HG03039 (cell line): ENCODE results near the gene EMX1.

Experiments used
- ATAC-seq: cut with Tn5 transposase; IDR thresholded peaks from one replicate; pipeline ENCODE4 v1.9.1; 2021; ENCODE audit warnings: mild to moderate bottlenecking, moderate library complexity; ENCODE audit not compliant: unreplicated experiment

Gene EMX1

GRCh38 chr2:72924353-72925240 is 7.3 kb downstream of the EMX1 start:
- ATAC-seq, result no peak

- no peak for ATAC-seq
These were observed 8.1 kb downstream of the EMX1 start for GRCh38 chr2:72925328-72925943.

GRCh38 chr2:72926368-72926767 is 9.0 kb downstream of the EMX1 start:
- ATAC-seq, result no peak

DNA sequence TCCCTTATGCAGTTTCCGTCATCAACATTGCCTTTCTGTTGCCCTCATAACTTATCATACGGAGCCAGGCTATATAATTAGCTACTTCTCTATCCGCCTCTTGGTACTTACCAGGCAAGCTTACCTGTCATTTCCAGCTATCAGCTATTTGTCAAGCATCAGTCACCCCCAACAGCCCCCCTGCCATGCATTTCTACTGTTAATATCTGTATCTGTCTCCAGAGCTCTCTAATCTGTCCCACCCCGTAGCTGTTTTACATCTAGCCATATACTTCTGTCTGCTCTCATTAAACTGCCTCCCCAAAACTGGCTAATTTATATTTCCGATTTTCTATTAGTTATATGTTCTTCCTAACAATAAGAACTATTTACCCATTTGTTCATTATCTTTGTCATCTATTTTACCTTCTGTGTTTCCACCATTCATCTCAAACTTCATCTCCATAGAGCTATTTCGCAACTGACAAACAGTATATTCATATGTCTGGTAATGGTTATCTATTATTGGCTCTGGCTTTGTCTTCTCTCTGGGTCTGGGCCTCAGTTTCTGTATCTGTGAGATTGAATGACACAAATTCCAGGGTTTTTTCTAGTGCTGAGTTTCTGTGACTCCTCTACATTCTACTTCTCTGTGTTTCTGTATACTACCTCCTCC is 9.6 kb downstream of the EMX1 start:
- ATAC-seq, result no peak

- no peak for ATAC-seq
These were observed 10.6 kb downstream of the EMX1 start for GRCh38 chr2:72927619-72928550.

- no peak for ATAC-seq
These were observed 11.7 kb downstream of the EMX1 start for GRCh38 chr2:72929010-72929409.

- no peak for ATAC-seq
These were observed 14.1 kb downstream of the EMX1 start for GRCh38 chr2:72931280-72931910.

DNA sequence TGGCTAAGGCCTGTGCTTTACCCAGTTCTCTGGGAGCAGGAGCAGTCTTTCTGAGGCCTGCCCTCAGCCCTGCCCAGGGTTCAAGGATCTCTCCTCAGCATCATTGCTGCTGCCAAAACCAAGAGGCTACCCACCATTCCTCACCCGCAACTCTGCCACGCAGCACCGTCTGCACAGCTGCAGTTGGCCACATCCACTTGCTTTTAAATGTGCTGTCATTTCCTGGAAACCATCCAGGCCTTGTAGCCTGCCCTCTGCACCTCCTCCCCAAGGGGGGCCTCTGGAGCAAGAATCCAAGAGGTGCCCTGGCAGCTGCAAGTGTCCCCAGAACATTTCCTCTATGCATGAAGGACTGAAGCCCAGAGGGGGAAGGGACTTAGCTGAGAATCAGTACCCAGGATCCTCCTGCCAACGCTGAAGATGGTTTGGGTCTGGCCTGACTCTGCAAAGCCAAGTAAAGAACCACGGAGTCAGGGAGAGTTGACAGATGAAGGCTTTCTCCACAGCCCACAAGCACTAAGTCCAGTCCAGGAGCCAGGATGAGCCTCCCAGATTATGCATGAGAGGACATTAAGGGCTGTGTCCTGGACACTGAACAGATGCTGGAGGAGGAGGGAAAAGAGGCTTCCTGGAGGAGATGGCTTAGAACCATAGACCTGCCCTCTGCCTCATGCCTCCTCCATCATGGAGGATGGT is 14.9 kb downstream of the EMX1 start:
- ATAC-seq, result no peak

DNA sequence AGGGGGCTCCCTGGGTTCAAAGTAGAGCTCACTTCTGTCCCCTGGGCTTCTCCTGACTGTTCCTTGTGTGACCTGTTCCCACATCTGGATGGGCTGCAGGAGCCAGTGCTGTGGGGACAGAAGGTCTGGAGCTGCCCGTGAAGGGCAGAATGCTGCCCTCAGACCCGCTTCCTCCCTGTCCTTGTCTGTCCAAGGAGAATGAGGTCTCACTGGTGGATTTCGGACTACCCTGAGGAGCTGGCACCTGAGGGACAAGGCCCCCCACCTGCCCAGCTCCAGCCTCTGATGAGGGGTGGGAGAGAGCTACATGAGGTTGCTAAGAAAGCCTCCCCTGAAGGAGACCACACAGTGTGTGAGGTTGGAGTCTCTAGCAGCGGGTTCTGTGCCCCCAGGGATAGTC is 15.5 kb downstream of the EMX1 start:
- no peak for ATAC-seq

- ATAC-seq, result no peak
These were observed 15.9 kb downstream of the EMX1 start for GRCh38 chr2:72933207-72933606.

- no peak for ATAC-seq
These were observed 16.4 kb downstream of the EMX1 start for GRCh38 chr2:72933646-72934151.

DNA sequence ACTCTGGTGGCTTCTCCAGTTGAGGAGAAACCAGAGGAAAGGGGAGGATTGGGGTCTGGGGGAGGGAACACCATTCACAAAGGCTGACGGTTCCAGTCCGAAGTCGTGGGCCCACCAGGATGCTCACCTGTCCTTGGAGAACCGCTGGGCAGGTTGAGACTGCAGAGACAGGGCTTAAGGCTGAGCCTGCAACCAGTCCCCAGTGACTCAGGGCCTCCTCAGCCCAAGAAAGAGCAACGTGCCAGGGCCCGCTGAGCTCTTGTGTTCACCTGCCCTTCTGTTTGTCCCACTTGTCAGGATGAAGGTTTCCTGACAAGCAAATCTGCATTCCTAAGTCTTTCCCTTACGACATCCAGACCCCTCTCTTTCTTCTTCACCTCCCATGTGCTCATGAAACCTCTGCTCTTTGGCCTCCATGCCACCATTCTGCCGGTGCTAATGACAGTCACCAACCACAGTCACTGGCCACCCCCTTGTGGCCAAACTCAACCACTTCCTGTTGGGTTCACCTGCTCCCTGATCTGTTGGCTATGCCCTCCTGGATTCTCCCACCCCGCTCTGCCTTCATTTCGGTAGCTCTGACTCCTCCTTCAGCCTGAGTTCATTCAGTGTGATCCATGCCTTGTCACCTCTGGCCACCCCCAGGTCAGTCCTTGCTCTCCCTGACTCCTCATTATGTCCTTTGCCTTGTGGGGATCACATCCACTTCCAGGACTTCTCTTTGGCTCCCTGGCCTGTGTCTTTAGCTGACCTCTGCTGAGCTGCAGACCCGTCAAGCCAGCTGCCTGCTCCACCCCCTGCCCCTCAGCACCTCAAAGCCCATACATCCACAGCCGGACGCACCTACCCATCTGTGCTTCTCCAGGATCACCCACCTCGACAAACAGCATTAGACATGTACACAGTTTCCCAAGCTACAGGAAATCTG is 17.6 kb downstream of the EMX1 start:
- ATAC-seq, result no peak

DNA sequence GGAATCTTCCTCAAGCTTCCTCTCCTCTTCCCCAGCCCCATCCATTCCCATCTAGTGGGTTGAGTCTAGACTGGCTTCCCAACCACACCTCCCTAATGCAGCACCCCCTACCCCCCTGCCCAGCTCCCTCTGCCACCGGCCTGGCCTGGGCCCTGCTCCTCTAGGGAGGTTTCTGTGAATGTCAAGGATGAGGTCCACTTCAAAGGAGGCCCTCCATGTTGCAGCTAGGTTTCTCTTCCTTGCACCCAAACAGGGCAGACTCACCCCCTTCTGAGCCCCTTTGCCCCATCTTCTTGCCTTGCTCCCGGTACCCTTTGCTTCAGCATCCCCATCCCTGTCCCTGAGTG is 18.3 kb downstream of the EMX1 start:
- ATAC-seq, result no peak

DNA sequence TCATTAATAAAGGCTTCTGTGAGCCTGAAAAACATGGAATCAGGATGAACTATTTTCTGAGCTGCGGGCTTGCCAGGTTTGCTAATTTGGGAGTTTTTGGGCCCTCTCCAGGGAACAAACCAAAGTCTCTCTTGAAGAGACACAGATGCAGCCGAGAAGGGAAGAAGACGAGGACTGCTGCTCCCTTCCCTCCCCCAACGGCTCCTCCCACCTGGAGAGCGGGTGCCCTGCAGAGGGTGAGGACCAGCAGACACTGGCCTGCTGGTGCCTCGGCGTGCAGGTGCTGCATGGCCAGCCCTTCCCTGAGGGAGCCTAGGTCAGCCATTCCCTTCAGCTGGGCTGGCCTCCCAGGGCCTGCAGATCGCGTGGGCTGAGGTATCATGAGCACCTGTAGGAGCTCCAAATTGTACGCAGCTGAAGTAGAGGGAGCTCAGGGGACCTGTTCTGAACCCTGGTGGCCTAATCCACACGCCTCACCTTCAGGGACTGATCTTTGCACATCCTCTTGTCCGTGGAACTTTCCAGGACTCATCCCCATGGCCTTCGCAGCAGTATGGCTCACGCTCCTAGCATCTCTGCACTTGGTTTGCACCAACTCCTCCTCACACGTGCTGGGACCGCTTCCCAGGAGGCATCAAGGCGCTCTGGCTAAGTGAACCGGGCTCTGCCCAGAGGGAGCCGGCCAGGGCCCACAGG is 19.5 kb downstream of the EMX1 start:
- no peak for ATAC-seq

GRCh38 chr2:72937356-72937669 is 20.0 kb downstream of the EMX1 start:
- ATAC-seq, result no peak

DNA sequence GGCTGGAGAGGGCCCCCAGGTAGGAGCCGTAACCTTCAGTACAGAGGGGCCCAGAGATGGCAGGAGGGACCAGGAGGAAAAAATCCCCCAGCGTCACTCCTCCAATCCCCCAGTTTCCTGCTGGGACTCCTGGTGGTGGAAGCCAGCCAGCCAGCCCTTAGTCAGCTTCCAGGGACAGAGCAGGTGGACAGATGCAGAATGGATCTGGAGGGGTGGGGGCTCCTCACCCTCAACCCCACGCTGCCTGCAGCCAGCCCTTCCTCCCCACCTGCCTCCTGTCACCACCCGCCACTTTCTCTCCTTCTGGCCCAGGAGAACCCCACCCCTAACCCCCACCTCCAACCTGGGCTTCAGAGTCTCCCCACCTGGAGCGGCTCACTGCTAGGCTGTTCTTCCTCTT is 21.1 kb downstream of the EMX1 start:
- no peak for ATAC-seq

DNA sequence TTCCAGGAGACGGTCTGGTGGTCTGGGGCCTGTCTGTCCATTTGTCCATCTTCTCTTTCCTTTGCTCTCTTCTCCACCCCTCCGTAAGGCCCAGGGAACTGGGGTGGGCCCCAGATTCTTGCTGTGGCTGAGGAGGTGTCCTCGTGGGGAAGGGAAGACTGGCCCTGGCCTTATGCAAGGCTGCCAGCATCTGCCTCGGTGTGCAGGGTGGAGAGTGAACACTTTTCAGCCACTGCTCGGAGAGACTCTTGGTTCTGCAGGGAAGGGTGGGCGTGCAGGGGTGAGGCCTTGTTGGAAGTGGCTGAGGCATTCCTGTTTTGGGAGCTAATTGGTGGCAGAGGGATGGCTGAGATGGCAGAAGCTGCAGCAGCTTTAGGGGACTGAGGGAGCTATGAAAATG is 23.0 kb downstream of the EMX1 start:
- ATAC-seq, result no peak

DNA sequence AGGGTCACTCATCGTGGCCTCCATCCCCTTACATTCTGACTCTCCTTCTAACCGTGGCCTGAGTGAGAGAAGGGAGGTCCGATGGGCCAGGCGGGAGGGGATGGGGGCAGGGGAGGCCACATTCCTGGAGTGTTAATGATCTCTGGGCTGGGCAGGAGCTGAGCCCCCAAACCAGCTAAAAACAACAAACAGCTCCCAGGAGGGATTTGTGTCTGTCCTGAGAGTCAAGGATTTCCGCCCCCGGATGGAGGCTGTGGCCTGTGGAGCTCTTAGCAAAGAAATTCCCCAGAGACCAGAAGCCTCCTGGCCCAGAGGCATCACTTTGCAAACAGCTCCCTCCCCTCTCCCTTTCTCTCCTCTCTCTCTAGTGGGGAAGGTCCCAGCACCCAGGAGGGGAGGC is 23.5 kb downstream of the EMX1 start:
- ATAC-seq, result no peak
